ENCODE data around the gene NR3C1. TPM values are rescaled to one million over a fixed set of nuclear protein-coding genes. Genes with fewer than 3 reads are reported as not detected.

The NR3C1 gene
- total and polyA plus RNA-seq, 4 donors = 27.5 to 79.7 (median 58.0) TPM

DNA sequence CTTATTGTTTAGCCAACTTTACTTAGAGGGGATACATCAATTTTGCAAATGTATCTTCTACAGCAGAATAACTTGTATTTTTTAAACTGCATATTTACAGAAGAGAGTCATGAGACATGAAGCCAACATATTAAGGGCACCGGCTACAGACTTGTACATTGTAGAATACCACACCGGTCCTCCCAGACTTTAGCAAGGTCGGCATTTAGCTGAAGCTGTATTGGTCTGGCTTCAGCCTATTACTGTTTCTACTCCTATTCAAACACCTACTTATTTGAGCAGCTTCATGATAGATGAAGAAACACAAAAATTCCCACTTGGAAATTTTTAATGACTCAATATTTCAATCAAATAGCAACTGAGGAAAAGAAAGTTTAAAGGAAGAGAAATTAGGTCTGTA, 33.0 kb downstream of the NR3C1 start:
- 87% methylated on average over 3 of the region's 3 CpGs for WGBS (ENCODE audit: insufficient coverage)
- no peaks in the 10 kb centered on the region for H3K27me3 ChIP-seq (ENCODE audit: control insufficient read depth, insufficient read depth, low read length)
- peaks cover 1% of the 10 kb centered on the region for H3K9me3 ChIP-seq (ENCODE audit: control insufficient read depth, insufficient read depth, low read length)
- DNase-seq (ENCODE audit: low read depth in 4 of 6, low spot score in 6 of 6) = no peak
- no peaks in the 10 kb centered on the region for H3K36me3 ChIP-seq (ENCODE audit: control insufficient read depth, insufficient read depth, low read length)
- no peak overlapping the region for H3K4me3 ChIP-seq (ENCODE audit: low read depth, low read length)
- H3K27ac ChIP-seq (ENCODE audit: low read depth, low read length) = no peak overlapping the region
- H3K4me1 ChIP-seq (ENCODE audit: control insufficient read depth, insufficient read depth, low read length) = no peaks in the 10 kb centered on the region

DNA sequence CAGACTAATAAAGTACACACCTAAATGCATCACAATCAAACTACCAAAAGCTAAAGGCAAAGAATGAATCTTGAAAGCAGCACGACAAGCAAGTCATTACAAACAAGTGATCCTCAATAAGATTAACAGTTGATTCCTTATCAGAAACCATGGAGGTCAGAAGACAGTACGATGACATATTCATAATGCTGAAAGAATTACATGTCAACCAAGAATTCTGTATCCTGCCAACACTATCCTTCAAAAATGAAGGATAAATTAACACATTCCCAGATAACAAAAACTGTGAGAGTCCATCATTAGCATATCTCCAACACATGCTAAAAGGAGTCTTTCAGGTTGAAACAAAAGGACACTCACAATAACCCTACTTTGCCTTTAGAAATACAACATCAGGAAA, 39.4 kb downstream of the NR3C1 start:
- 90% methylated on average over 2 of the region's 2 CpGs for WGBS (ENCODE audit: insufficient coverage)

DNA sequence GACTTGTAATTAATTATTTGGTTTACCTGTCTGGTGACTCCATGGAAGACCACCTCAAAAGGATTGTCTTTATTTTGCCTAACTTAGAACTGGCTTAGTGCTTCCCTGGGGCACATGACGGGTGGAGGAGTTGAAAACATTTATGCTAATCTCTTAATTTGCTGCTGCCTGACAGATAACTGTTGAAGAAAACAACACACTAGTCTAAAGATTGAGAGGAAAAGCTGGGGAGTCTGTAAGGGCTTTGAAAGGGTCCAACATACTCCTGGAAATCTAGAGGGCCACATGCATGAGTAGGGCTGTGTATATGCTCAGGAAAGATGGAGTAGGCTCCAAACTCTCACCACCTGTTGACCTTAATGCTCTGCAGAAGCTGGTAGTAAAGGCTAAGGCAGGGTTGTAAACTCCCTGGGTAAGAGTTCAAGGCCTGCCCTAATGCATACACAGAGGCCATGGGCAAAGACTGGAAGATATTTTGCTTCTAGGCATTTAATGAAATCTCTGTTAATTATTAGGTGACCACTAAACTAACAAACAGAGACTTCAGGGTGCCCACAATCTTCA, 40.7 kb downstream of the NR3C1 start:
- no peak for DNase-seq (ENCODE audit: low read depth in 4 of 6, low spot score in 6 of 6)
- Histone ChIP-seq H3K27me3 (ENCODE audit: control insufficient read depth, insufficient read depth, low read length) (no peaks in the 10 kb centered on the region), H3K9me3 (ENCODE audit: control insufficient read depth, insufficient read depth, low read length) (peaks cover 12% of the 10 kb centered on the region), H3K36me3 (ENCODE audit: control insufficient read depth, insufficient read depth, low read length) (no peaks in the 10 kb centered on the region), H3K4me3 (ENCODE audit: low read depth, low read length) (no peak overlapping the region), H3K4me1 (ENCODE audit: control insufficient read depth, insufficient read depth, low read length) (no peaks in the 10 kb centered on the region), H3K27ac (ENCODE audit: low read depth, low read length) (no peak overlapping the region)
- no CpG with 5 or more reads among the region's 1 CpG for WGBS (ENCODE audit: insufficient coverage)

More for the DNA sequence above, 39.4 kb downstream of the NR3C1 start:
- no peak for DNase-seq (ENCODE audit: low read depth in 4 of 6, low spot score in 6 of 6)
- H3K27ac ChIP-seq (ENCODE audit: low read depth, low read length) = no peak overlapping the region
- H3K4me1 ChIP-seq (ENCODE audit: control insufficient read depth, insufficient read depth, low read length) = no peaks in the 10 kb centered on the region
- H3K36me3 ChIP-seq (ENCODE audit: control insufficient read depth, insufficient read depth, low read length) = no peaks in the 10 kb centered on the region
- H3K4me3 ChIP-seq (ENCODE audit: low read depth, low read length) = no peak overlapping the region
- H3K9me3 ChIP-seq (ENCODE audit: control insufficient read depth, insufficient read depth, low read length) = peaks cover 12% of the 10 kb centered on the region
- no peaks in the 10 kb centered on the region for H3K27me3 ChIP-seq (ENCODE audit: control insufficient read depth, insufficient read depth, low read length)

DNA sequence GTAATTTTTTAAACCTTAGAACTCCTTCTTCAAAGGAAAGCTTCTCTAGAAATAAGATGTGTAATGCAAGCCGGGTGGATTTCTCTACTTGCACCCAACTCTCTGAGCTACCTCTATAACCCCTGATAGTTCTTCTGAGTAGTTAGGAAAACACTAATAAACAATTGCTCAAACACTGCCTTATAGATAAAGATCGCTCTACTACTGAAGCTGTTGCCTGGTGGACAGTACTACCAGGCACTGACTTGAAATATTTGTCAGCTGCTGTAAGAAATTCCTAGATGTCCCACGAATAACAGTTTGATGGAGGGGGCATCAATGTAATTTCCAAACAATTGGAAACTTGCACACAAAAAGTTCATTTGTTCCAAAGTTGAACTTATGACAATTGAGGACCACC, 42.0 kb downstream of the NR3C1 start:
- no peaks in the 10 kb centered on the region for H3K4me1 ChIP-seq (ENCODE audit: control insufficient read depth, insufficient read depth, low read length)
- WGBS (ENCODE audit: insufficient coverage) = 67% methylated on average over 1 of the region's 3 CpGs
- no peaks in the 10 kb centered on the region for H3K36me3 ChIP-seq (ENCODE audit: control insufficient read depth, insufficient read depth, low read length)
- no peak overlapping the region for H3K27ac ChIP-seq (ENCODE audit: low read depth, low read length)
- no peak for DNase-seq (ENCODE audit: low read depth in 4 of 6, low spot score in 6 of 6)
- H3K4me3 ChIP-seq (ENCODE audit: low read depth, low read length) = no peak overlapping the region
- H3K27me3 ChIP-seq (ENCODE audit: control insufficient read depth, insufficient read depth, low read length) = no peaks in the 10 kb centered on the region
- H3K9me3 ChIP-seq (ENCODE audit: control insufficient read depth, insufficient read depth, low read length) = peaks cover 11% of the 10 kb centered on the region

DNA sequence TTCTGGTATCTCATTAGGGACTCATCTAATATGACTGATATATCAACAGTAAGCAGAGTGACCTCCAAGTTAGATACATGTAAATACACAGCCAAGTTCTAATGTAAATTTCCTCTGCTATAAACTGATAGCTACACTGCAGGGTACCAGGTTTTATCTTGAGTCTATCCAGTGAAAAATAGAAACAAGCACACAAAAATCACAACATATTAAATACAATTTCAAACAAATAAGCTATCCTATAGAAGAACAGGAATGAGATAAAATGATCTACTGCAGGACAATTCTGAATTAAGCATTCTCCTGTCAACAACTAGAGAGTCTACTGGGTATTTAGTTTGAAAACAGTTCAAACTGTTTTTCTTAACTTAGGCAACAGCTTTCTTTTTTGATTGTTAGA, 42.7 kb downstream of the NR3C1 start:
- no peak for DNase-seq (ENCODE audit: low read depth in 4 of 6, low spot score in 6 of 6)
- Histone ChIP-seq H3K4me1 (ENCODE audit: control insufficient read depth, insufficient read depth, low read length) (no peaks in the 10 kb centered on the region), H3K4me3 (ENCODE audit: low read depth, low read length) (no peak overlapping the region), H3K27ac (ENCODE audit: low read depth, low read length) (no peak overlapping the region), H3K36me3 (ENCODE audit: control insufficient read depth, insufficient read depth, low read length) (no peaks in the 10 kb centered on the region), H3K27me3 (ENCODE audit: control insufficient read depth, insufficient read depth, low read length) (no peaks in the 10 kb centered on the region), H3K9me3 (ENCODE audit: control insufficient read depth, insufficient read depth, low read length) (peaks cover 11% of the 10 kb centered on the region)

DNA sequence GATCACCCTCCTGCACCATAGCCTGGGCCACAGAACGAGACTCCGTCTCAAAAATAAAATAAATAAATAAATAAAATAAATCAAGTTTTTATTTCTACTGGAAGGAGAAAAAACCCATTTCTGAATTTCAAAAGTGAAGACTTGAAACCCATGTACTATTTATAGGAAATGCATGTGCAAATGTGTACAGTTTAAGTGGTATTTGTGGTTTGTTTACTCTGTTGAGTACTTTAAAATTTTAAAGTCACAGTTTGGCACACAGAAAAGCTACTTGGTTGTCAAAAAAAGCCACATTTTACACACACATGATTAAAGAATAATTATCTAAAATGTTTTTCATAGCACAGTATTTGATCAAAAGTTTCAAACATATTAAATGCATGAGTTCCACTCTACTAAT, 43.6 kb downstream of the NR3C1 start:
- DNase-seq (ENCODE audit: low read depth in 4 of 6, low spot score in 6 of 6) = no peak
- peaks cover 2% of the 10 kb centered on the region for H3K4me1 ChIP-seq (ENCODE audit: control insufficient read depth, insufficient read depth, low read length)
- H3K9me3 ChIP-seq (ENCODE audit: control insufficient read depth, insufficient read depth, low read length) = peaks cover 8% of the 10 kb centered on the region
- no peaks in the 10 kb centered on the region for H3K27me3 ChIP-seq (ENCODE audit: control insufficient read depth, insufficient read depth, low read length)
- H3K36me3 ChIP-seq (ENCODE audit: control insufficient read depth, insufficient read depth, low read length) = no peaks in the 10 kb centered on the region
- WGBS (ENCODE audit: insufficient coverage) = no CpG with 5 or more reads among the region's 2 CpGs
- no peak overlapping the region for H3K4me3 ChIP-seq (ENCODE audit: low read depth, low read length)
- no peak overlapping the region for H3K27ac ChIP-seq (ENCODE audit: low read depth, low read length)

DNA sequence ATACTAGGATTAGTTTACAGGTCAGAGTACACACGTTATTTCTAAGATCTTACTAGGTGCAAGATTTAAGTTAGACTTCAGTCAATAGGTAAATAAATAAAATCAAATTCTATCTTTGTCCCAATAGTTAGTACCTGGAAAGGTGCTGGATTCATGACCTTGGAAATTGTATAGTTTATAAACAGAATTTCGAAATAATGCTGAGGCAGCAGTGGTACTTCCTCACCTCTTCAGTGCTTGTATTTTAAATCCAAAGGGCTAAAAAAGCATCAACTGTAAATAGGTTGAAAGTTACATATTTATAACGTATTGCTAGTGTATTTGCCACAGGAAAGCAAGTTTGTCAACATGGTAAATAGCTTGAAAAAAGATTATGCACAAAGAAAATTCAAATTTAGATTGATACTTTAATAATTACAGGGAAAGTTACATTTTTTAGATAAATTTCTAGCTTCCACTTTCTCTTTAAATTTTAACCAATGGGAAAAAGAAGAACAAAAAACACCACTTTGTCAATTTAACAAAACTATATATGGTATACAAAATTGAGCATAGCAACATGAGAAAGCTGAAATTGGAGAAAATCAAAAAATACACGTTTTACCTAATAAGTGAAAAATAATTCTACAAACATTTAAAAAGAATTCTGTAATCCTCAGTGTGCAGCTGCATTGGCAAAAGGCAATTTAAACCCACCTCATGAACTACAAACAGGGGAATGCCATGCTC, 46.5 kb downstream of the NR3C1 start:
- no CpG with 5 or more reads among the region's 4 CpGs for WGBS (ENCODE audit: insufficient coverage)
- no peaks in the 10 kb centered on the region for H3K36me3 ChIP-seq (ENCODE audit: control insufficient read depth, insufficient read depth, low read length)

DNA sequence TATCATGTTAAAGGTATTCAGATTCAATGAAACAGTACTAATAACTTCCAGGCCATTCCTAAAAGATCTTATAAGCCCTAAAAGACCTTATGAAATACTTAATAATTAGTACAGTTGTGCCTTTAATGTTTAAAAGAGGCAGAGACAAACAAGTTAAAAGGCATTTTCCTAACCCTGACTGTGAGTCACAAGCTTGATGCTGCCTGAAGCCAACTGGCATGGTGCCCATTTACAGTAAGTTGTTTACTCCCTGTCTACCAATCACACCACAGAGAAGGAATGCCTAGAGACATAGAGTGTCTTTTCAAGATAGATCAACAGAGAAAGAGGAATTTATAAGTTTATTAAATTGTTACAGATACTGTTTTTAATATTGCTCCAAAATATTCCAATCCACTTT, 47.8 kb downstream of the NR3C1 start:
- H3K36me3 ChIP-seq (ENCODE audit: control insufficient read depth, insufficient read depth, low read length) = no peaks in the 10 kb centered on the region
- no peaks in the 10 kb centered on the region for H3K27me3 ChIP-seq (ENCODE audit: control insufficient read depth, insufficient read depth, low read length)
- peak overlapping the region; percentile 49 for H3K27ac ChIP-seq (ENCODE audit: low read depth, low read length)
- H3K9me3 ChIP-seq (ENCODE audit: control insufficient read depth, insufficient read depth, low read length) = no peaks in the 10 kb centered on the region
- peaks cover 5% of the 10 kb centered on the region for H3K4me1 ChIP-seq (ENCODE audit: control insufficient read depth, insufficient read depth, low read length)
- H3K4me3 ChIP-seq (ENCODE audit: low read depth, low read length) = no peak overlapping the region
- peak; percentile 24 to 85 (median 46) for DNase-seq (ENCODE audit: low read depth in 4 of 6, low spot score in 6 of 6)

More for the DNA sequence above, 46.5 kb downstream of the NR3C1 start:
- Histone ChIP-seq H3K27ac (ENCODE audit: low read depth, low read length) (no peak overlapping the region), H3K27me3 (ENCODE audit: control insufficient read depth, insufficient read depth, low read length) (no peaks in the 10 kb centered on the region), H3K4me3 (ENCODE audit: low read depth, low read length) (no peak overlapping the region), H3K4me1 (ENCODE audit: control insufficient read depth, insufficient read depth, low read length) (peaks cover 5% of the 10 kb centered on the region), H3K9me3 (ENCODE audit: control insufficient read depth, insufficient read depth, low read length) (no peaks in the 10 kb centered on the region)
- DNase-seq (ENCODE audit: low read depth in 4 of 6, low spot score in 6 of 6) = no peak

DNA sequence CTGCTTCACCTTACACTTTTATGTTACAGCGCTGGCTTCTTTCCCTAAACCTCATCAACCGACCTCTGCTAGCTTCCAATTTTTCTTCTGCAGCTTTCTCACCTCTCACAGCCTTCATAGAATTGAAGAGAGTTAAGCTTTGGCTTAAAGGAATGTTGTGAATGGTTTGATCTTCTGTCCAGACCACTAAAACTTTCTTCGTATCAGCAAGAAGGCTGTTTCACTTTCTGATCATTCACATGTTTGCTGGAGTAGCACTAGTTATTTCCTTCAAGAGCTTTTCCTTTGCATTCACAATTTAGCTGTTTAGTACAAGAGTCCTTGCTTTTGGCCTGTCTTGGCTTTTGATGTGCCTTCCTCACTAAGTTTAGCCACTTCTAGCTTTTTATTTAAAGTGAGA, 49.5 kb downstream of the NR3C1 start:
- Histone ChIP-seq H3K4me3 (ENCODE audit: low read depth, low read length) (no peak overlapping the region), H3K4me1 (ENCODE audit: control insufficient read depth, insufficient read depth, low read length) (peaks cover 5% of the 10 kb centered on the region), H3K27me3 (ENCODE audit: control insufficient read depth, insufficient read depth, low read length) (no peaks in the 10 kb centered on the region), H3K36me3 (ENCODE audit: control insufficient read depth, insufficient read depth, low read length) (no peaks in the 10 kb centered on the region), H3K27ac (ENCODE audit: low read depth, low read length) (no peak overlapping the region), H3K9me3 (ENCODE audit: control insufficient read depth, insufficient read depth, low read length) (no peaks in the 10 kb centered on the region)
- no CpG with 5 or more reads among the region's 3 CpGs for WGBS (ENCODE audit: insufficient coverage)
- DNase-seq (ENCODE audit: low read depth in 4 of 6, low spot score in 6 of 6) = no peak

DNA sequence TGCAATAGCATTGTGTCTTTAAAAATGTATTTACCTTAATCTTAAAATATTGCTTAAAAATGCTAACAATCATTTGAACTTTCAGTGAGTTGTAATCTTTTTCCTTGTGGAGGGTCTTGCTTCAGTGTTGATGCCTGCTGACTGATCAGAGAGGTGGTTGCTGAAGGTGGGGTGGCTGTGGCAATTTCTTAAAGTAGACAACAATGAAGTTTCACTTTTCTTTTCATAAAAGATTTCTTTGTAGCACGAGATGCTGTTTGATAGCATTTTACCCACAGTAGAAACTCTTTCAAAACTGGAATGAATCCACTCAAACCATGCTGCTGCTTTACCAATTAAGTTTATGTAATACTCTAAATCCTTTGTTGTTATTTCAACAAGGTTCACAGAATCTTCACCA, 50.8 kb downstream of the NR3C1 start:
- H3K9me3 ChIP-seq (ENCODE audit: control insufficient read depth, insufficient read depth, low read length) = no peaks in the 10 kb centered on the region
- peaks cover 5% of the 10 kb centered on the region for H3K4me1 ChIP-seq (ENCODE audit: control insufficient read depth, insufficient read depth, low read length)
- no peak overlapping the region for H3K27ac ChIP-seq (ENCODE audit: low read depth, low read length)
- H3K36me3 ChIP-seq (ENCODE audit: control insufficient read depth, insufficient read depth, low read length) = no peaks in the 10 kb centered on the region
- H3K27me3 ChIP-seq (ENCODE audit: control insufficient read depth, insufficient read depth, low read length) = no peaks in the 10 kb centered on the region
- H3K4me3 ChIP-seq (ENCODE audit: low read depth, low read length) = no peak overlapping the region
- WGBS (ENCODE audit: insufficient coverage) = no CpG with 5 or more reads among the region's 1 CpG
- no peak for DNase-seq (ENCODE audit: low read depth in 4 of 6, low spot score in 6 of 6)
